Caki2 (cell line): Measurements from ENCODE around the gene SPOPL. TPM values are rescaled to one million over a fixed set of nuclear protein-coding genes. Genes with fewer than 3 reads are reported as not detected.
"Not testable (repeated sequence)": the region's sequence is repeated elsewhere in the genome, so short reads cannot be mapped to it uniquely, and the experiment has no call there.

ENCODE experiments used
- DNase-seq: peaks from one replicate; pipeline ENCODE4 v3.0.0-alpha.2; 2015; ENCODE audit warnings: low read depth
- in situ Hi-C: cut with HindIII; loops from 2 replicates; pipeline ENCODE4 v1.10.0; 2016; ENCODE audit warnings: low sequenced_read_pairs, low pct_unique_long_range_greater_than_20kb, mixed read lengths
- total RNA-seq: library from RNA; depleted of rRNA; stranded (reverse); fragments of >200 nt; shearing (Covaris generic); gene quantifications from 2 replicates; pipeline ENCODE4 v1.2.3, GENCODE V29; 2014; ENCODE audit warnings: low replicate concordance; rRNA removed

SPOPL gene
- total RNA-seq, result 7.6 and 12.0 TPM in 2 replicates

GRCh38 chr2:138501425-138502254 is at the start of gene SPOPL:
SPOPL (plus strand) TSS chr2:138501770; CDS start chr2:138550217, 48,447 bp downstream.
- in situ Hi-C loops, result no loop called here

GRCh38 chr2:138452324-138452723 is 49.2 kb upstream of the SPOPL start:
- in situ Hi-C loops, result no loop called here
- DNase-seq, result no peak

More at GRCh38 chr2:138501425-138502254, at the start of gene SPOPL:
- DNase-seq, result peak; percentile 79

GRCh38 chr2:138453815-138454214 is 47.8 kb upstream of the SPOPL start:
- in situ Hi-C loops, result no loop called here
- no peak for DNase-seq

GRCh38 chr2:138454761-138455160 is 46.8 kb upstream of the SPOPL start:
- in situ Hi-C loops, result no loop called here
- no peak for DNase-seq

- no peak for DNase-seq
- in situ Hi-C loops, result no loop called here
Observed at GRCh38 chr2:138455275-138455674, 46.3 kb upstream of the SPOPL start.

- DNase-seq, result no peak
- in situ Hi-C loops, result no loop called here
Observed at GRCh38 chr2:138455691-138456090, 45.9 kb upstream of the SPOPL start.

GRCh38 chr2:138462689-138463088 is 38.9 kb upstream of the SPOPL start:
- in situ Hi-C loops, DNase-seq: not testable (repeated sequence)

- DNase-seq, result no peak
- in situ Hi-C loops, result no loop called here
Observed at GRCh38 chr2:138468617-138469016, 33.0 kb upstream of the SPOPL start.

- DNase-seq, result no peak
- in situ Hi-C loops, result no loop called here
Observed at GRCh38 chr2:138469411-138469810, 32.2 kb upstream of the SPOPL start.

- in situ Hi-C loops, result no loop called here
- no peak for DNase-seq
Observed at GRCh38 chr2:138470941-138471340, 30.6 kb upstream of the SPOPL start.

- no peak for DNase-seq
- in situ Hi-C loops, result no loop called here
Observed at GRCh38 chr2:138474100-138474825, 27.3 kb upstream of the SPOPL start.

GRCh38 chr2:138475277-138475776 is 26.2 kb upstream of the SPOPL start:
- no peak for DNase-seq
- in situ Hi-C loops, result no loop called here

- no peak for DNase-seq
- in situ Hi-C loops, result no loop called here
Observed at GRCh38 chr2:138476186-138476585, 25.4 kb upstream of the SPOPL start.

GRCh38 chr2:138476940-138477339 is 24.6 kb upstream of the SPOPL start:
- no peak for DNase-seq
- in situ Hi-C loops, result no loop called here

- DNase-seq, in situ Hi-C loops: not testable (repeated sequence)
Observed at GRCh38 chr2:138482796-138483195, 18.8 kb upstream of the SPOPL start.

GRCh38 chr2:138485019-138485418 is 16.6 kb upstream of the SPOPL start:
- no peak for DNase-seq

GRCh38 chr2:138486363-138487198 is 15.0 kb upstream of the SPOPL start:
- in situ Hi-C loops, result no loop called here
- DNase-seq, result no peak

More at GRCh38 chr2:138485019-138485418, 16.6 kb upstream of the SPOPL start:
- in situ Hi-C loops, result no loop called here
